Caki2 (cell line): Measurements from ENCODE around the gene CCR7. TPM values are rescaled to one million over a fixed set of nuclear protein-coding genes. Genes with fewer than 3 reads are reported as not detected.

Source experiments
- DNase-seq: peaks from one replicate; pipeline ENCODE4 v3.0.0-alpha.2; 2015; ENCODE audit warnings: low read depth
- in situ Hi-C: cut with HindIII; loops from 2 replicates; pipeline ENCODE4 v1.10.0; 2016; ENCODE audit warnings: low sequenced_read_pairs, low pct_unique_long_range_greater_than_20kb, mixed read lengths
- total RNA-seq: library from RNA; depleted of rRNA; stranded (reverse); fragments of >200 nt; shearing (Covaris generic); gene quantifications from 2 replicates; pipeline ENCODE4 v1.2.3, GENCODE V29; 2014; ENCODE audit warnings: low replicate concordance

The CCR7 gene
- total RNA-seq, 1 experiment from 2014 or later, result not detected

GRCh38 chr17:40541873-40542557 lies 23.3 kb downstream of the CCR7 start:
- in situ Hi-C loops, result no loop called here
- DNase-seq, result no peak

GRCh38 chr17:40541060-40541872 lies 24.0 kb downstream of the CCR7 start:
- DNase-seq, result no peak
- in situ Hi-C loops, result no loop called here

GRCh38 chr17:40540448-40540847 lies 24.8 kb downstream of the CCR7 start:
- in situ Hi-C loops, result no loop called here
- no peak for DNase-seq

GRCh38 chr17:40539711-40540411 lies 25.4 kb downstream of the CCR7 start:
- in situ Hi-C loops, result loop anchor here (10.0 kb wide), 1 partner anchor 115 kb away; no protein-coding TSS in a partner anchor
- DNase-seq, result no peak

GRCh38 chr17:40538936-40539705 lies 26.2 kb downstream of the CCR7 start:
- in situ Hi-C loops, result loop anchor here (10.0 kb wide), 1 partner anchor 114 kb away; no protein-coding TSS in a partner anchor

GRCh38 chr17:40538019-40538935 lies 27.0 kb downstream of the CCR7 start:
- no peak for DNase-seq
- in situ Hi-C loops, result loop anchor here (10.0 kb wide), 1 partner anchor 113 kb away; no protein-coding TSS in a partner anchor

More at GRCh38 chr17:40538936-40539705, 26.2 kb downstream of the CCR7 start:
- no peak for DNase-seq

GRCh38 chr17:40536295-40537171 lies 28.7 kb downstream of the CCR7 start:
- no peak for DNase-seq
- in situ Hi-C loops, result loop anchor here (10.0 kb wide), 1 partner anchor 112 kb away; no protein-coding TSS in a partner anchor

- in situ Hi-C loops, result loop anchor here (10.0 kb wide), 1 partner anchor 111 kb away; no protein-coding TSS in a partner anchor
- no peak for DNase-seq
These were observed 29.4 kb downstream of the CCR7 start for GRCh38 chr17:40535924-40536294.

GRCh38 chr17:40535438-40535837 lies 29.8 kb downstream of the CCR7 start:
- in situ Hi-C loops, result loop anchor here (10.0 kb wide), 1 partner anchor 111 kb away; no protein-coding TSS in a partner anchor
- DNase-seq, result no peak

GRCh38 chr17:40534371-40535189 lies 30.7 kb downstream of the CCR7 start:
- DNase-seq, result no peak

GRCh38 chr17:40533896-40534295 lies 31.4 kb downstream of the CCR7 start:
- in situ Hi-C loops, result loop anchor here (10.0 kb wide), 1 partner anchor 109 kb away; no protein-coding TSS in a partner anchor
- DNase-seq, result no peak

More at GRCh38 chr17:40534371-40535189, 30.7 kb downstream of the CCR7 start:
- in situ Hi-C loops, result loop anchor here (10.0 kb wide), 1 partner anchor 110 kb away; no protein-coding TSS in a partner anchor

- in situ Hi-C loops, result loop anchor here (10.0 kb wide), 1 partner anchor 108 kb away; no protein-coding TSS in a partner anchor
- no peak for DNase-seq
These were observed 32.6 kb downstream of the CCR7 start for GRCh38 chr17:40532520-40533253.

- DNase-seq, result no peak
- in situ Hi-C loops, result loop anchor here (10.0 kb wide), 1 partner anchor 107 kb away; no protein-coding TSS in a partner anchor
These were observed 34.0 kb downstream of the CCR7 start for GRCh38 chr17:40531051-40531991.
